OCI-LY1 (cell line): ENCODE results near the gene MED22.

Experiments used
- H2AFZ ChIP-seq: fragments of 200-600 bp; sonication (generic), shearing (Covaris generic); 2 replicates; pipeline ENCODE4 v1.6.0; 2014; ENCODE audit warnings: antibody characterized with exemption, mild to moderate bottlenecking, low read length
- H3F3A ChIP-seq: fragments of 200-600 bp; sonication (generic), shearing (Covaris generic); 2 replicates; pipeline ENCODE4 v1.6.0; 2014; ENCODE audit warnings: mild to moderate bottlenecking, antibody characterized with exemption, low read length, moderate library complexity; ENCODE audit not compliant: insufficient read depth
- H3K27ac ChIP-seq: fragments of 200-600 bp; sonication (generic); 2 replicates; pipeline ENCODE4 v1.5.1; 2014; ENCODE audit warnings: low read length, mixed run types, mild to moderate bottlenecking, low read depth; ENCODE audit not compliant: poor library complexity, severe bottlenecking
- H3K27me3 ChIP-seq: fragments of 200-600 bp; sonication (generic); 2 replicates; pipeline ENCODE4 v1.6.0; 2014; ENCODE audit warnings: antibody characterized with exemption, mild to moderate bottlenecking, low read length, moderate library complexity; ENCODE audit not compliant: insufficient read depth
- H3K36me3 ChIP-seq: fragments of 200-600 bp; sonication (generic); 2 replicates; pipeline ENCODE4 v1.6.1; 2014; ENCODE audit warnings: mild to moderate bottlenecking, antibody characterized with exemption, low read length, moderate library complexity, mixed read lengths; ENCODE audit not compliant: insufficient read depth
- H3K4me1 ChIP-seq: fragments of 200-600 bp; sonication (generic); 2 replicates; pipeline ENCODE4 v1.5.1; 2014; ENCODE audit warnings: mild to moderate bottlenecking, low read length, moderate library complexity; ENCODE audit not compliant: insufficient read depth, severe bottlenecking
- H3K4me2 ChIP-seq: fragments of 200-600 bp; sonication (generic), shearing (Covaris generic); 2 replicates; pipeline ENCODE4 v1.6.1; 2014; ENCODE audit warnings: low read length
- H3K4me3 ChIP-seq: fragments of 200-600 bp; sonication (generic); 2 replicates; pipeline ENCODE4 v1.5.1; 2014; ENCODE audit warnings: low read length, low read depth, mild to moderate bottlenecking, mixed read lengths; ENCODE audit not compliant: poor library complexity, severe bottlenecking
- H3K79me2 ChIP-seq: fragments of 200-600 bp; shearing (Covaris generic); 2 replicates; pipeline ENCODE4 v1.6.1; 2016; ENCODE audit warnings: mixed run types, low read length, mixed read lengths; ENCODE audit not compliant: insufficient read depth
- H3K9ac ChIP-seq: fragments of 200-600 bp; sonication (generic), shearing (Covaris generic); 2 replicates; pipeline ENCODE4 v1.6.1; 2014; ENCODE audit warnings: mild to moderate bottlenecking, low read length, mixed read lengths
- H3K9me2 ChIP-seq: fragments of 200-600 bp; sonication (generic), shearing (Covaris generic); 2 replicates; pipeline ENCODE4 v1.6.1; 2014; ENCODE audit warnings: low read depth, mild to moderate bottlenecking, low read length, mixed read lengths
- H3K9me3 ChIP-seq: fragments of 200-600 bp; shearing (Covaris generic); 2 replicates; pipeline ENCODE4 v1.6.1; 2014; ENCODE audit warnings: low read length, mixed read lengths
- H4K20me1 ChIP-seq: fragments of 200-600 bp; sonication (generic), shearing (Covaris generic); 2 replicates; pipeline ENCODE4 v1.6.0; 2016; ENCODE audit warnings: mild to moderate bottlenecking, low read length; ENCODE audit not compliant: insufficient read depth
- CTCF ChIP-seq: fragments of 200-600 bp; sonication (generic), shearing (Covaris generic); IDR thresholded peaks from 2 replicates; pipeline ENCODE4 v1.5.1; 2017; ENCODE audit warnings: mild to moderate bottlenecking, antibody characterized with exemption, low read length, moderate library complexity, mixed read lengths
- EZH2 ChIP-seq: fragments of 200-600 bp; sonication (generic), shearing (Covaris generic); IDR thresholded peaks from 2 replicates; pipeline ENCODE4 v1.8.0; 2017; ENCODE audit warnings: borderline replicate concordance, mixed run types, mild to moderate bottlenecking, antibody characterized with exemption, low read length, moderate library complexity, mixed read lengths

The MED22 gene

GRCh38 chr9:133380734-133381133 lies 32.8 kb upstream of the MED22 start:
- H3K4me1 ChIP-seq = peaks cover 8% of the 10 kb centered on the region
- no peak overlapping the region for H3K4me3 ChIP-seq
- no peak overlapping the region for H3K9ac ChIP-seq
- H3K36me3 ChIP-seq = no peaks in the 10 kb centered on the region
- H4K20me1 ChIP-seq = no peaks in the 10 kb centered on the region
- H3K9me3 ChIP-seq = no peaks in the 10 kb centered on the region
- H2AFZ ChIP-seq = no peak overlapping the region
- no peaks in the 10 kb centered on the region for H3K79me2 ChIP-seq
- no peaks in the 10 kb centered on the region; the same call in 1 of the 2 replicates for H3K27me3 ChIP-seq
- no peaks in the 10 kb centered on the region for H3F3A ChIP-seq
- TF ChIP-seq EZH2 = no peak
- no peak for TF ChIP-seq CTCF
- no peak overlapping the region for H3K27ac ChIP-seq
- H3K9me2 ChIP-seq = no peaks in the 10 kb centered on the region
- no peak overlapping the region for H3K4me2 ChIP-seq

- H3K9me3 ChIP-seq = no peaks in the 10 kb centered on the region
- H3K27me3 ChIP-seq = no peaks in the 10 kb centered on the region; the same call in 1 of the 2 replicates
- H3K4me3 ChIP-seq = no peak overlapping the region
- H3K27ac ChIP-seq = no peak overlapping the region
- peaks cover 14% of the 10 kb centered on the region for H3K4me1 ChIP-seq
- no peak overlapping the region for H3K9ac ChIP-seq
- H3K36me3 ChIP-seq = no peaks in the 10 kb centered on the region
- H3K4me2 ChIP-seq = no peak overlapping the region
- no peaks in the 10 kb centered on the region for H3F3A ChIP-seq
- TF ChIP-seq CTCF = no peak
- TF ChIP-seq EZH2 = no peak
- H3K79me2 ChIP-seq = peaks cover 12% of the 10 kb centered on the region
- no peak overlapping the region for H2AFZ ChIP-seq
- no peaks in the 10 kb centered on the region for H3K9me2 ChIP-seq
- H4K20me1 ChIP-seq = no peaks in the 10 kb centered on the region
Observed at GRCh38 chr9:133379153-133380086, 31.5 kb upstream of the MED22 start.

GRCh38 chr9:133378408-133378962 lies 30.6 kb upstream of the MED22 start:
- H3K9me3 ChIP-seq = no peaks in the 10 kb centered on the region
- H3K79me2 ChIP-seq = peaks cover 15% of the 10 kb centered on the region
- H3K4me1 ChIP-seq = peaks cover 14% of the 10 kb centered on the region
- TF ChIP-seq CTCF (no peak), EZH2 (no peak)
- no peaks in the 10 kb centered on the region; the same call in 1 of the 2 replicates for H3K27me3 ChIP-seq
- no peaks in the 10 kb centered on the region for H3K9me2 ChIP-seq
- H3K4me3 ChIP-seq = no peak overlapping the region
- no peak overlapping the region for H3K27ac ChIP-seq
- H3K4me2 ChIP-seq = no peak overlapping the region
- no peak overlapping the region for H2AFZ ChIP-seq
- H3F3A ChIP-seq = no peaks in the 10 kb centered on the region
- H3K36me3 ChIP-seq = no peaks in the 10 kb centered on the region
- H4K20me1 ChIP-seq = no peaks in the 10 kb centered on the region
- no peak overlapping the region for H3K9ac ChIP-seq
